Astrocyte (in vitro differentiated cells and primary cell): ENCODE measurements around the gene NIPBL.
"Not testable (repeated sequence)": the region's sequence is repeated elsewhere in the genome, so short reads cannot be mapped to it uniquely, and the experiment has no call there.

ENCODE experiments used
- EZH2 ChIP-seq: IDR thresholded peaks from 2 replicates; pipeline ENCODE4 v1.6.1; 2012; ENCODE audit warnings: mild to moderate bottlenecking, low read length, inconsistent platforms; ENCODE audit not compliant: insufficient read depth
- TF ChIP-seq, protein P1 (sequence below): IDR thresholded peaks from 2 replicates; pipeline ENCODE4 v1.5.1; 2011; ENCODE audit warnings: low read depth, mild to moderate bottlenecking, inconsistent platforms, low read length, moderate library complexity; ENCODE audit not compliant: insufficient read depth

DNA sequence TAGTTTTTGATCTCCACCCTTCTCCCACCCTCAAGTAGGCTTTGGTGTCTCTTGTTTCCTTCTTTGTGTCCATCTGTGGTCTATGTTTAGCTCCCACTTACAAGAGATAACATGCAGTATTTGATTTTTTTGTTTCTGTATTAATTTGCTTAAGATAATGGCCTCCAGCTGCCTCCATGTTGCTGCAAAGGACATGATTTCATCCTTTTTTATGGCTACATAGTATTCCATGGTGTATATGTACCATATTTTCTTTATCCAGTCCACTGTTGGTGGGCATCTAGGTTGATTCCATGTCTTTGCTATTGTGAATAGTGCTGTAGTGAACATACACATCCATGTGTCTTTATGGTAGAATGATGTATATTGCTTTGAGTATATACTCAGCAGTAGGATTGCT is 24.5 kb downstream of the NIPBL start:
- TF ChIP-seq, protein P1, sequence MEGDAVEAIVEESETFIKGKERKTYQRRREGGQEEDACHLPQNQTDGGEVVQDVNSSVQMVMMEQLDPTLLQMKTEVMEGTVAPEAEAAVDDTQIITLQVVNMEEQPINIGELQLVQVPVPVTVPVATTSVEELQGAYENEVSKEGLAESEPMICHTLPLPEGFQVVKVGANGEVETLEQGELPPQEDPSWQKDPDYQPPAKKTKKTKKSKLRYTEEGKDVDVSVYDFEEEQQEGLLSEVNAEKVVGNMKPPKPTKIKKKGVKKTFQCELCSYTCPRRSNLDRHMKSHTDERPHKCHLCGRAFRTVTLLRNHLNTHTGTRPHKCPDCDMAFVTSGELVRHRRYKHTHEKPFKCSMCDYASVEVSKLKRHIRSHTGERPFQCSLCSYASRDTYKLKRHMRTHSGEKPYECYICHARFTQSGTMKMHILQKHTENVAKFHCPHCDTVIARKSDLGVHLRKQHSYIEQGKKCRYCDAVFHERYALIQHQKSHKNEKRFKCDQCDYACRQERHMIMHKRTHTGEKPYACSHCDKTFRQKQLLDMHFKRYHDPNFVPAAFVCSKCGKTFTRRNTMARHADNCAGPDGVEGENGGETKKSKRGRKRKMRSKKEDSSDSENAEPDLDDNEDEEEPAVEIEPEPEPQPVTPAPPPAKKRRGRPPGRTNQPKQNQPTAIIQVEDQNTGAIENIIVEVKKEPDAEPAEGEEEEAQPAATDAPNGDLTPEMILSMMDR: not testable (repeated sequence)
- not testable (repeated sequence) for TF ChIP-seq EZH2
